22Rv1 (cell line): ENCODE data around the gene ADO.

Experiments
- ZFX ChIP-seq: fragments of 450-650 bp; IDR thresholded peaks from 2 replicates; pipeline ENCODE4 v1.6.1; 2017; ENCODE audit warnings: antibody characterized with exemption, borderline replicate concordance
- TF ChIP-seq, protein P1 (sequence below): fragments of 450-650 bp; IDR thresholded peaks from 2 replicates; pipeline ENCODE4 v1.5.1; 2017; ENCODE audit warnings: mild to moderate bottlenecking

DNA sequence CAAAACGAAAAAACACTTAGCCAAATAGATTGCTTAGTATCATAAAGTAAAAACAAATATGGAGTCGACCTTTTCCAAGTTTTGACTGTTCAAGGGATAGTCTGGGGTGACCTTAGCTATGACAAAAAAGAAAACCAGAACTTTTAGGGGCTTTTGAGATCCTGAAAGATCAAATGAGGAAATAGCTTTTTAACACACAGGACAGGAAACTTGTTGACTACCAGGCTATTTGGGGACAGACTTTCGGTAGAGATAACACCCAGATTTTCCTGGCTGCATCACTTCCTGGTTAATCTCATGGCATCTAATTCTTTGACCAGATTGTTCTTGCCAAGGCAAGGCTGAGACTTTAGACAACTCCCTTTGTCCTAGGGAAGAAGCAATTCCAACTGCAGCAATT is 46.1 kb downstream of the ADO start:
- TF ChIP-seq, protein P1, sequence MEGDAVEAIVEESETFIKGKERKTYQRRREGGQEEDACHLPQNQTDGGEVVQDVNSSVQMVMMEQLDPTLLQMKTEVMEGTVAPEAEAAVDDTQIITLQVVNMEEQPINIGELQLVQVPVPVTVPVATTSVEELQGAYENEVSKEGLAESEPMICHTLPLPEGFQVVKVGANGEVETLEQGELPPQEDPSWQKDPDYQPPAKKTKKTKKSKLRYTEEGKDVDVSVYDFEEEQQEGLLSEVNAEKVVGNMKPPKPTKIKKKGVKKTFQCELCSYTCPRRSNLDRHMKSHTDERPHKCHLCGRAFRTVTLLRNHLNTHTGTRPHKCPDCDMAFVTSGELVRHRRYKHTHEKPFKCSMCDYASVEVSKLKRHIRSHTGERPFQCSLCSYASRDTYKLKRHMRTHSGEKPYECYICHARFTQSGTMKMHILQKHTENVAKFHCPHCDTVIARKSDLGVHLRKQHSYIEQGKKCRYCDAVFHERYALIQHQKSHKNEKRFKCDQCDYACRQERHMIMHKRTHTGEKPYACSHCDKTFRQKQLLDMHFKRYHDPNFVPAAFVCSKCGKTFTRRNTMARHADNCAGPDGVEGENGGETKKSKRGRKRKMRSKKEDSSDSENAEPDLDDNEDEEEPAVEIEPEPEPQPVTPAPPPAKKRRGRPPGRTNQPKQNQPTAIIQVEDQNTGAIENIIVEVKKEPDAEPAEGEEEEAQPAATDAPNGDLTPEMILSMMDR = no peak
- no peak for TF ChIP-seq ZFX
